Stomach (tissue), 4 donors: ENCODE measurements around the gene NSF.
"Not testable (repeated sequence)": the region's sequence is repeated elsewhere in the genome, so short reads cannot be mapped to it uniquely, and the experiment has no call there.

Experiments
- EP300 ChIP-seq: sonication (generic); formaldehyde crosslinking; IDR thresholded peaks from one replicate; pipeline ENCODE4 v1.6.1; 2017; ENCODE audit warnings: antibody characterized with exemption
- POLR2A ChIP-seq, 4 donors: fragments of 450-650 bp; IDR thresholded peaks; one replicate each; pipeline ENCODE4 v1.6.1; 2016; ENCODE audit warnings: antibody characterized with exemption in 4 of 4, control low read depth in 2 of 4, mild to moderate bottlenecking in 1 of 4, moderate library complexity in 1 of 4
- POLR2AphosphoS5 ChIP-seq, 3 donors: sonication (generic); formaldehyde crosslinking; IDR thresholded peaks; one replicate each; pipeline ENCODE4 v1.6.1; 2016; ENCODE audit warnings: antibody characterized with exemption in 3 of 3
- TF ChIP-seq, protein P1 (sequence below), 7 experiments: fragments of 450-650 bp in 4 of 7; fragments of 200-600 bp in 3 of 7; sonication (generic) in 3 of 7; IDR thresholded peaks; one replicate each; pipeline ENCODE4 v1.5.1; 2016 to 2019; ENCODE audit warnings: antibody characterized with exemption in 7 of 7, control low read depth in 2 of 7, mild to moderate bottlenecking in 1 of 7

DNA sequence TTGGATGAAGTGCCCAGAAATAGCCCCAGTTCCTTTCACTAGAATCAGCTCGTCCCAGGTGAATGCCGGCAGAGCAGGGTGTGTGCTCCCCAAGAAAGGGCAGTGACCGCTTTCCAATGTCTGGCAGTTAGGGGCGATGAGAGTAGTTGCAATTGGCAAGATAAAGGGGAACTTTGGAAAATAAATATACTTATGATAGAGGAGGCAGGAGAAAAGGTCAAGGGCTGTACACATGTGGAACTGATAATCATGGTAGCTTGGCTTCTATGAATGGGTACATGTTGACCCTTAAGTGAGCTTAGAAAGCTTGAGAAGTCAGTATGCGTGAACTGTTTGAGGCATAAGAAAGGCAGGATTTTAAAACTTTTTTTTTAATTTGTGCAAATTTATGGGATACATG, 75.5 kb downstream of the NSF start:
- TF ChIP-seq, protein P1, sequence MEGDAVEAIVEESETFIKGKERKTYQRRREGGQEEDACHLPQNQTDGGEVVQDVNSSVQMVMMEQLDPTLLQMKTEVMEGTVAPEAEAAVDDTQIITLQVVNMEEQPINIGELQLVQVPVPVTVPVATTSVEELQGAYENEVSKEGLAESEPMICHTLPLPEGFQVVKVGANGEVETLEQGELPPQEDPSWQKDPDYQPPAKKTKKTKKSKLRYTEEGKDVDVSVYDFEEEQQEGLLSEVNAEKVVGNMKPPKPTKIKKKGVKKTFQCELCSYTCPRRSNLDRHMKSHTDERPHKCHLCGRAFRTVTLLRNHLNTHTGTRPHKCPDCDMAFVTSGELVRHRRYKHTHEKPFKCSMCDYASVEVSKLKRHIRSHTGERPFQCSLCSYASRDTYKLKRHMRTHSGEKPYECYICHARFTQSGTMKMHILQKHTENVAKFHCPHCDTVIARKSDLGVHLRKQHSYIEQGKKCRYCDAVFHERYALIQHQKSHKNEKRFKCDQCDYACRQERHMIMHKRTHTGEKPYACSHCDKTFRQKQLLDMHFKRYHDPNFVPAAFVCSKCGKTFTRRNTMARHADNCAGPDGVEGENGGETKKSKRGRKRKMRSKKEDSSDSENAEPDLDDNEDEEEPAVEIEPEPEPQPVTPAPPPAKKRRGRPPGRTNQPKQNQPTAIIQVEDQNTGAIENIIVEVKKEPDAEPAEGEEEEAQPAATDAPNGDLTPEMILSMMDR (IDR thresholded peaks at IDR 0.05): not testable (repeated sequence)
- not testable (repeated sequence) for TF ChIP-seq POLR2AphosphoS5 (IDR thresholded peaks at IDR 0.05); POLR2A (IDR thresholded peaks at IDR 0.05); EP300
